ENCODE measurements around the gene PHC2. TPM values are rescaled to one million over a fixed set of nuclear protein-coding genes. Genes with fewer than 3 reads are reported as not detected.

PHC2 gene
- total RNA-seq, 4 donors from 2014 or later: 52.7 to 68.9 (median 59.8) TPM

- no peaks in the 10 kb centered on the region for H3K36me3 ChIP-seq
- intact Hi-C loops (cut with DNase I; ENCODE audit: low total_unique reads) (no loop called here), in situ Hi-C loops (cut with MboI; ENCODE audit: low pct_ligation_motif_present in 1 of 4, low pct_unique_long_range_greater_than_20kb in 1 of 4, low sequenced_read_pairs in 3 of 4) (no loop called here)
- peaks cover 12 to 16% of the 10 kb centered on the region in 2 donors for H3K9me3 ChIP-seq
- DNase-seq: no peak
- H3K27me3 ChIP-seq: no peaks in the 10 kb centered on the region
- no peak overlapping the region for H3K4me3 ChIP-seq
- TF ChIP-seq POLR2A (IDR thresholded peaks at IDR 0.05) (no peak), EP300 (IDR thresholded peaks at IDR 0.05; ENCODE audit: low read depth) (no peak), POLR2AphosphoS5 (IDR thresholded peaks at IDR 0.05) (no peak), CTCF (IDR thresholded peaks at IDR 0.05) (no peak)
- H3K27ac ChIP-seq: no peak overlapping the region
- peaks cover 0 to 5% (median 2%) of the 10 kb centered on the region in 4 donors for H3K4me1 ChIP-seq
- 98 to 100% methylated on average over 1 of the region's 1 CpG for WGBS, 2 donors (ENCODE audit: low coverage in 1 of 2)
Measured at GRCh38 chr1:33418811-33419210, 12.1 kb downstream of the PHC2 start.

DNA sequence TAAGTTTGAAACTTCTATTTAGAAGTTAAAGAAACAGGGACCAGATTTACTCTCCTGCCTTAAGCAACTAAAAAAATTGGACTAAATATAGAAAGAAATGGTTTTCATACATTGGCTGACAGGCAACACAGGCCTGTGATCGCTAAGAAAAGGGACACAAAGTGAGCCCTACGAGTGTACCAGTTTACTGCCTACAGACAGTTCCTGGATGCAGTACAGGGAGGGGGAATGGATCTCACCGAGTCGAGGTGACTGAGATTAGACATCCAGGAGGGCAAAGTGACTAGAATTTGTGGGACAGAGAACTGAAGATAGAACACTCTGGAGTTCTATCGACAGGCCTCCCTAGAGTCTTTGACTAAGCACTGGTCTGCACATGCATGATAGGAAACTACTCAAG, 16.0 kb downstream of the PHC2 start:
- 55 to 75% methylated on average over 5 of the region's 5 CpGs for WGBS, 2 donors (ENCODE audit: low coverage in 1 of 2)
- no peak overlapping the region for H3K4me3 ChIP-seq
- no peaks in the 10 kb centered on the region for H3K27me3 ChIP-seq
- DNase-seq: no peak
- no peaks in the 10 kb centered on the region for H3K36me3 ChIP-seq
- intact Hi-C loops (cut with DNase I; ENCODE audit: low total_unique reads) (no loop called here), in situ Hi-C loops (cut with MboI; ENCODE audit: low pct_ligation_motif_present in 1 of 4, low pct_unique_long_range_greater_than_20kb in 1 of 4, low sequenced_read_pairs in 3 of 4) (no loop called here)
- TF ChIP-seq EP300 (IDR thresholded peaks at IDR 0.05; ENCODE audit: low read depth) (no peak), CTCF (IDR thresholded peaks at IDR 0.05) (no peak), POLR2AphosphoS5 (IDR thresholded peaks at IDR 0.05) (no peak), POLR2A (IDR thresholded peaks at IDR 0.05) (no peak)
- H3K4me1 ChIP-seq: peaks cover 0 to 6% (median under 1%) of the 10 kb centered on the region in 4 donors
- no peak overlapping the region for H3K27ac ChIP-seq
- peaks cover 12 to 16% of the 10 kb centered on the region in 2 donors for H3K9me3 ChIP-seq

GRCh38 chr1:33410091-33410701, 20.7 kb downstream of the PHC2 start:
- Histone ChIP-seq H3K27me3 (no peaks in the 10 kb centered on the region), H3K4me1 (peaks cover 0 to 6% (median 1%) of the 10 kb centered on the region in 4 donors), H3K36me3 (no peaks in the 10 kb centered on the region), H3K9me3 (peaks cover 0 to under 1% of the 10 kb centered on the region in 2 donors), H3K27ac (peak overlapping the region in 1 of 4 donors; percentile 28), H3K4me3 (no peak overlapping the region)
- TF ChIP-seq POLR2AphosphoS5 (IDR thresholded peaks at IDR 0.05) (no peak), CTCF (IDR thresholded peaks at IDR 0.05) (no peak), POLR2A (IDR thresholded peaks at IDR 0.05) (no peak), EP300 (IDR thresholded peaks at IDR 0.05; ENCODE audit: low read depth) (no peak)
- intact Hi-C loops (cut with DNase I; ENCODE audit: low total_unique reads): no loop called here
- in situ Hi-C loops (cut with MboI; ENCODE audit: low pct_ligation_motif_present in 1 of 4, low pct_unique_long_range_greater_than_20kb in 1 of 4, low sequenced_read_pairs in 3 of 4): no loop called here
- 74 to 82% methylated on average over 2 to 5 of the region's 5 CpGs for WGBS, 2 donors (ENCODE audit: low coverage in 1 of 2)
- DNase-seq: no peak

DNA sequence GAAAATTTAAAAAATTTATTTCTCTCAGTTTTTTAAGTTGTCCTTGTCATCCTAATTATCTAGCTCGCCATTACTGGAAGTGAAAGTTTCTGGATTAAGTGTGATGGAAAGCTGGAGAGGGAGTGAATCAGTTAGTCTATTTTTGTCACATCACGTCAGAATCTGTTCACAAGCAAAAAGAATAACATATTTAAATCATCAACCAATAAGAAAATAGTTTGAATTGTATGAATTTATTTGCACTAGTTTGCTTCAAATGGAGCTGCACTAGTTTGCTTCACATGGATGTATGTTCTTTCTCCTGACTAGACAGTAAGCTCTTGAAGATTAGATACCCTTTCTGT, 22.8 kb downstream of the PHC2 start:
- intact Hi-C loops (cut with DNase I; ENCODE audit: low total_unique reads): no loop called here
- no peak for DNase-seq
- in situ Hi-C loops (cut with MboI; ENCODE audit: low pct_ligation_motif_present in 1 of 4, low pct_unique_long_range_greater_than_20kb in 1 of 4, low sequenced_read_pairs in 3 of 4): no loop called here
- Histone ChIP-seq H3K36me3 (no peaks in the 10 kb centered on the region), H3K4me3 (no peak overlapping the region), H3K9me3 (no peaks in the 10 kb centered on the region), H3K27me3 (no peaks in the 10 kb centered on the region), H3K4me1 (peaks cover 0 to 6% (median 1%) of the 10 kb centered on the region in 4 donors), H3K27ac (no peak overlapping the region)
- TF ChIP-seq CTCF (IDR thresholded peaks at IDR 0.05): no peak
- no peak for TF ChIP-seq POLR2AphosphoS5 (IDR thresholded peaks at IDR 0.05)
- TF ChIP-seq POLR2A (IDR thresholded peaks at IDR 0.05): no peak
- TF ChIP-seq EP300 (IDR thresholded peaks at IDR 0.05; ENCODE audit: low read depth): no peak
- WGBS, 2 donors (ENCODE audit: low coverage in 1 of 2): 62 to 65% methylated on average over 2 of the region's 2 CpGs
